Small intestine (tissue), 7 donors: ENCODE measurements around the gene MORF4L1. TPM values are rescaled to one million over a fixed set of nuclear protein-coding genes. Genes with fewer than 3 reads are reported as not detected.
"Not testable (repeated sequence)": the region's sequence is repeated elsewhere in the genome, so short reads cannot be mapped to it uniquely, and the experiment has no call there.

ENCODE experiments used
- DNase-seq, 2 donors: peaks; one replicate each; pipeline versions ENCODE4 v3.0.0 to v3.0.0-alpha.2; 2013
- FAIRE-seq: peaks from 2 replicates; lab custom pipeline; 2012; peaks lifted over from hg19 to GRCh38; lab: Jason Lieb, UNC
- H3K27ac ChIP-seq, 3 donors: one replicate each; pipeline ENCODE4 v1.5.1; 2013; ENCODE audit warnings: low read length in 2 of 3, mild to moderate bottlenecking in 2 of 3, control low read depth in 1 of 3, inconsistent platforms in 1 of 3, low read depth in 1 of 3, moderate library complexity in 1 of 3
- H3K27me3 ChIP-seq, 3 donors: one replicate each; pipeline ENCODE4 v1.6.1; 2013; ENCODE audit warnings: low read length in 3 of 3, inconsistent platforms in 1 of 3; ENCODE audit not compliant: control insufficient read depth in 3 of 3, insufficient read depth in 3 of 3
- H3K36me3 ChIP-seq, 3 donors: one replicate each; pipeline ENCODE4 v1.6.1; 2013; ENCODE audit warnings: low read length in 3 of 3, inconsistent platforms in 1 of 3, low read depth in 1 of 3, mild to moderate bottlenecking in 1 of 3, moderate library complexity in 1 of 3; ENCODE audit not compliant: control insufficient read depth in 3 of 3, insufficient read depth in 2 of 3
- H3K4me1 ChIP-seq, 3 donors: one replicate each; pipeline ENCODE4 v1.6.1; 2013; ENCODE audit warnings: low read length in 2 of 3, inconsistent platforms in 1 of 3, low read depth in 1 of 3, mild to moderate bottlenecking in 1 of 3, moderate library complexity in 1 of 3; ENCODE audit not compliant: control insufficient read depth in 3 of 3, insufficient read depth in 2 of 3
- H3K4me3 ChIP-seq, 3 donors: one replicate each; pipeline ENCODE4 v1.5.1; 2013; ENCODE audit warnings: low read length in 3 of 3, control low read depth in 1 of 3, inconsistent platforms in 1 of 3, low read depth in 1 of 3, mild to moderate bottlenecking in 1 of 3, moderate library complexity in 1 of 3
- H3K9me3 ChIP-seq, 2 donors: one replicate each; pipeline ENCODE4 v1.6.1; 2013; ENCODE audit warnings: low read depth in 1 of 2, low read length in 1 of 2; ENCODE audit not compliant: control insufficient read depth in 2 of 2, insufficient read depth in 1 of 2
- WGBS, 3 donors: extraction: QIAGEN DNeasy Blood & Tissue Kit; methylation state at CpG; one replicate each; pipeline ENCODE4 v1.1.7; 2013; 5-methylcytosine and 5-hydroxymethylcytosine counted together
- polyA plus RNA-seq, 4 donors: library from polyadenylated mRNA; stranded (reverse) in 3 of 4; unstranded in 1 of 4; fragments of 200-250 nt in 3 of 4; fragments of 120-200 nt in 1 of 4; gene quantifications; one replicate each; pipeline versions ENCODE4 v1.2.1 to v1.2.3, GENCODE V29; 2013
- donor health status: healthy with polysubstance abuse.
- donor health status: control.
- donor health status: control.
- donor health status: Bipolar disorder and iron deficiency.
- donor health status: healthy.

The MORF4L1 gene
- polyA plus RNA-seq, 4 donors = 157 to 357 (median 224) TPM

DNA sequence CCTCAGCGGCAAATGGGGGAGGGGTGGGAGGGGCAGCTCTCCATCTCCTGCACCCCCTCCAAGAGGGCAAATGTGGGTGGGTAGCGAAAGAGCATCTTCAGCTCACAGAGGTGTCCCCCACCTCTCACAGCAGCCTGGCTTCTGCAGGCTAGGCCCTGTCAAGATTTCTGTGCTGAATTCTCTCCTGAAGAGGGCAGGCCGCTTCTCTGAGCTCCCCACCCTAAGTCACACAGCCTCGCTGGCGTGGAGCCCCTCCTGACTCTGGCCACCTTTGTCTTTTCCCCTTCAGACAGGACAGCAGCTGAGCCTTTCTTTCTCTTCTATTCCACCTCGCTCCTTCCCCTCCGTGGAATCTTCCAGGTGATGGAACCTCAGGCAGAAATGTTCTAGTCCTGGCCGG is 35.1 kb upstream of the MORF4L1 start:
- Histone ChIP-seq H3K27me3 (peaks cover 0 to 6% (median 0%) of the 10 kb centered on the region in 3 donors), H3K9me3 (no peaks in the 10 kb centered on the region), H3K36me3 (no peaks in the 10 kb centered on the region), H3K4me1 (no peaks in the 10 kb centered on the region), H3K4me3 (no peak overlapping the region), H3K27ac (no peak overlapping the region)
- 91 to 98% (median 92%) methylated on average over 8 of the region's 8 CpGs for WGBS, 3 donors
- no peak for FAIRE-seq
- DNase-seq = no peak

DNA sequence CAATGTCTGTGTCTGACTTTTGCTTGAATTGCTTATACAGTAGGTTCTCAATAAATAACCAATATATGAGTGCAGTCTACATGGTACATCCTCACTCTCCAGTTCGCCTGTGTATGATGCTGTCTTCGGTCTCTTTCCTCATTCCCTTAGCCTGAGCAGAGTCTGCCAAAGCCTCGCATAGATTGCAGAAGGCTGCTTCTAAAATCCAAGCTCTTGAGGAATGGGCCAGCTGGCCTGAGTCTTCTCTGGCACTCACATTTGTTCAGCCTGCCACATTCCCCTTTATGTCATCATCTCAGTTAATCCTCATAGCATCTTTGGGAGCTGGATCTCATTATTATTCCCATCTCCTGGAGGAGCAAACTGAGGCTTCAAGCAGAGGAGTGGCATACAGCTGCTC is 34.2 kb upstream of the MORF4L1 start:
- 66 to 79% (median 72%) methylated on average over 3 of the region's 3 CpGs for WGBS, 3 donors
- no peak overlapping the region for H3K4me3 ChIP-seq
- no peak overlapping the region for H3K27ac ChIP-seq
- DNase-seq = no peak
- H3K36me3 ChIP-seq = no peaks in the 10 kb centered on the region
- no peaks in the 10 kb centered on the region for H3K27me3 ChIP-seq
- no peak for FAIRE-seq
- H3K9me3 ChIP-seq = no peaks in the 10 kb centered on the region
- H3K4me1 ChIP-seq = no peaks in the 10 kb centered on the region

DNA sequence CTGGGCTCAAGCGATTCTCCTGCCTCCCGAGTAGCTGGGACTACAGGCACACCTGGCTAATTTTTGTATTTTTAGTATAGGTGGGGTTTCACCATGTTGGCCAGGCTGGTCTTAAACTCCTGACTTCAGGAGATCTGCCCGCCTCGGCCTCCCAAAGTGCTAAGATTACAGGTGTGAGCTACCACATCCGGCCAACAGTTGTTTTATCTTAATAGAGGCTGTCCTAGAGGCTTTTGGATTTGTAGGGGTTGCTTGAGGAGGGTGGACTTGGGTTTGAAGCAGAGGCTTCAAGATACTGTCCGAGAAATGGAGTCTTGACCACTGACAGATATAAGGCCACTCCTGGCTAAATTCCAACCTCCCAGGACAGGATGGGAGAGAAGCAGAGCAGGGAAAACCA is 33.5 kb upstream of the MORF4L1 start:
- not testable (repeated sequence) for H3K4me3 ChIP-seq, H3K9me3 ChIP-seq, H3K27me3 ChIP-seq, H3K27ac ChIP-seq, H3K36me3 ChIP-seq, FAIRE-seq, H3K4me1 ChIP-seq, DNase-seq
- 84 to 93% (median 91%) methylated on average over 6 of the region's 6 CpGs for WGBS, 3 donors

DNA sequence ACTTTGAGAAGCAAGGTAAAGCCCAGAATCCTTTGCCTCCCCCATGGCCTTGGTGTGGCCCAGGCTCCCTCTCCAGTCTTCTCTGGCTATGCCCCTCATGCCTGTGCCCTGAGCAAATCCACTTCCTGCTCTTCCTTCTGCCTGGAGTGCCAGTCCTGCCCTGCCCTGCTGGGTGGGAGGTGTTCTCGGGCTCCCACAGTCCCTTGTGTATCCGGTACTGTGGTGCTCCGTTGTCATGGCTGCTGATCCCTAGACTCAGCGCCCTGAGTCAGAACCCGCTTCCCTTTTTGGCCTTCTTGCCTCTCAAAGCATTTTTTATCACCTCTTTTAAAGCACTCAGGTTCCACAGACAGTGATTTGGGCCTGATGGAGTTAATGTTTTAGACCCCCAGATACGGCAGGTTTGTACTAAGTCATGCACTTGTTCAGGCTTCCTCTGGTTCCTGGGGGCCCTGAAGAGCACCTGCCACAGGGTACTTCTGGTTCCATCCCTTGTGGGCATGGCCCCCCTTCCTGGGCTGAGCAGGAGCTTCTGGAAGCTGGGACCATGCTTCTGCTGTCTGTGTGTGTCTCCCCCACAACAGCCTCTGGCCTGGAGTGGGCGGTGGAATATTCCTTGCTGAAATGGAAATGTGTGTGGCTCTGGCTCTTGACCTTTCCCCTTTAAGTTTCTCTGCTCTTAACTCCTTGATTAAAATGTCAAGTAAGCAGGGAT is 31.9 kb upstream of the MORF4L1 start:
- no peak for DNase-seq
- Histone ChIP-seq H3K36me3 (no peaks in the 10 kb centered on the region), H3K27ac (peak overlapping the region in 1 of 3 donors; percentile 18), H3K9me3 (no peaks in the 10 kb centered on the region), H3K4me3 (no peak overlapping the region), H3K4me1 (no peaks in the 10 kb centered on the region), H3K27me3 (no peaks in the 10 kb centered on the region)
- no peak for FAIRE-seq
- WGBS, 3 donors = 70 to 78% (median 77%) methylated on average over 7 of the region's 7 CpGs

DNA sequence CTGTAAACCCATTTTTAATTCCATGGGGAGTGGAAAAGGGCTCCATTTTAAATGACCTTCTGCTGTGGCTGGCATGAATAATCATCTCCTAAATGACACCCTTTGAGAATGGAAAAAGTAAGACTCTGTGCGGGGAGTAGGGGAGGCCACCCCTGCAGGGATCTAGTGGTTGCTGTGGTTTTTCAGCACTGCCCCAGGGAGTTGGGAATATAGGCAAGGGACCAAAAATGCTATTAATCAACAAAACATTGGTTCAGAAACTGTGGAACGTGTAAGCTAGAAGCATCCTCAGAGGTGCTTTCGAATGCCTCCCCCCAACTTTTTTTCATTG is 31.3 kb upstream of the MORF4L1 start:
- DNase-seq = no peak
- no peaks in the 10 kb centered on the region for H3K4me1 ChIP-seq
- 50 to 91% (median 55%) methylated on average over 3 of the region's 3 CpGs for WGBS, 3 donors
- no peaks in the 10 kb centered on the region for H3K36me3 ChIP-seq
- FAIRE-seq = no peak
- H3K27me3 ChIP-seq = no peaks in the 10 kb centered on the region
- H3K4me3 ChIP-seq = no peak overlapping the region
- no peaks in the 10 kb centered on the region for H3K9me3 ChIP-seq
- H3K27ac ChIP-seq = no peak overlapping the region

DNA sequence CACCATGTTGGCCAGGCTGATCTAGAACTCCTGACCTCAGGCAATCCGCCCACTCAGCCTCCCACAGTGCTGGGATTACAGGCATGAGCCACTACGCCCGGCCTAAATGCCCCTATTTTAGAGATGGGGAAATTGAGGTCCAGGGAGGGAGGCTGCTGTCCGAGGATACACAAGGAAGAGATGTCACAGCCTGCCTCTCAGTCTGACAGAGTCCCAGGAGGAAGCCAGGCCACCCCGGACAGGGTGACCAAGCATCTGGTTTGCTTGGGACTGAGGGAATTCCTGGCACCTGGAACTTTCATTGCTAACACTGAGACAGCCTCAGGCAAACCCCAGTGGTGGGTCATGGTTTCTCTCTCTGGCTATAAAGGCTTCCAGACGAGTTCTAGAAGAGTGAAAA is 30.8 kb upstream of the MORF4L1 start:
- no peak overlapping the region for H3K27ac ChIP-seq
- no peaks in the 10 kb centered on the region for H3K36me3 ChIP-seq
- H3K27me3 ChIP-seq = no peaks in the 10 kb centered on the region
- 71 to 85% (median 80%) methylated on average over 6 of the region's 6 CpGs for WGBS, 3 donors
- no peaks in the 10 kb centered on the region for H3K4me1 ChIP-seq
- no peak overlapping the region for H3K4me3 ChIP-seq
- FAIRE-seq (no peak), DNase-seq (no peak)
- no peaks in the 10 kb centered on the region for H3K9me3 ChIP-seq

DNA sequence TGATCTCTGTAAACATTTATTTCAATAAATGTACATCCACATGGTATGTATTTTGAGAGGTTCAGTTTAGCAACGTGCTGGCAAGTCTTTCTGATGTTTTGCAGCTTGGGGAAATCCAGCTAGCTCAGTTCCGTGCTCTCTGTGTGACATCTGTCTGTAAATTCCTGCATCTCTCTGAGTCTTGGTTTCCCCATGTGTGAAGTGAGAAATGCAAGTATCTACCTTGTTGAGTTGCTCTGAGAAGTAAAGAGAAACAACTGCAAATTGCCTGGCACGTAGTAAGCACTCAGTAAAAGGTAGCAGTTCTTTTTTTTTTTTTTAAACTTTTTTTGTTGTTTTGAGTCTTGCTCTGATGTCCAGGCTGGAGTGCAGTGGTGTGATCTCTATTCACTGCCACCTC is 30.2 kb upstream of the MORF4L1 start:
- no peaks in the 10 kb centered on the region for H3K4me1 ChIP-seq
- H3K4me3 ChIP-seq = no peak overlapping the region
- DNase-seq (no peak), FAIRE-seq (no peak)
- H3K27me3 ChIP-seq = no peaks in the 10 kb centered on the region
- H3K27ac ChIP-seq = no peak overlapping the region
- H3K9me3 ChIP-seq = no peaks in the 10 kb centered on the region
- H3K36me3 ChIP-seq = no peaks in the 10 kb centered on the region
- 49 to 76% (median 70%) methylated on average over 3 of the region's 3 CpGs for WGBS, 3 donors

DNA sequence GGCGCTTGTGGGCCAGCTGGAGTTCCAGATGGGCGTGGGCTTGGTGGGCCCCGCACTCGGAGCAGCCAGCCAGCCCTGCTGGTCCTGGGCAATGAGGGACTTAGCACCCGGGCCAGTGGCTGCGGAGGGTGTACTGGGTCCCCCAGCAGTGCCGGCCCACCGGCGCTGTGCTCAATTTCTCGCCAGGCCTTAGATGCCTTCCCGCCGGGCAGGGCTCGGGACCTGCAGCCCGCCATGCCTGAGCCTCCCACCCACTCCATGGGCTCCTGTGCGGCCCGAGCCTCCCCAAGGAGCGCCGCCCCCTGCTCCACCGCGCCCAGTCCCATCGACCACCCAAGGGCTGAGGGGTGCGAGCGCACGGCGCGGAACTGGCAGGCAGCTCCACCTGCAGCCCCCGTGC is 25.8 kb upstream of the MORF4L1 start:
- not testable (repeated sequence) for DNase-seq, H3K27me3 ChIP-seq, H3K36me3 ChIP-seq, FAIRE-seq, H3K4me1 ChIP-seq, H3K27ac ChIP-seq, H3K9me3 ChIP-seq, H3K4me3 ChIP-seq
- WGBS, 3 donors = 93 to 98% (median 94%) methylated on average over 15 to 27 of the region's 27 CpGs

DNA sequence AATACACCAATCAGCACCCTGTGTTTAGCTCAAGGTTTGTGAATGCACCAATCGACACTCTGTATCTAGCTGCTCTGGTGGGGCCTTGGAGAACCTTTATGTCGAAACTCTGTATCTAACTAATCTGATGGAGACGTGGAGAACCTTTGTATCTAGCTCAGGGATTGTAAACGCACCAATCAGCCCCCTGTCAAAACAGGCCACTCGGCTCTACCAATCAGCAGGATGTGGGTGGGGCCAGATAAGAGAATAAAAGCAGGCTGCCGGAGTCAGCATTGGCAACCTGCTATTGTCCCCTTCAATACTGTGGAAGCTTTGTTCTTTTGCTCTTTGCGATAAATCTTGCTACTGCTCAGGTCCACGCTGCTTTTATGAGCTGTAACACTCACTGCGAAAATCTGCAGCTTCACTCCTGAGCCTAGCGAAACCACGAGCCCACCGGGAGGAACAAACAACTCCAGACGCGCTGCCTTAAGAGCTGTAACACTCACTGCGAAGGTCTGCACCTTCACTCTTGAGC is 25.2 kb upstream of the MORF4L1 start:
- not testable (repeated sequence) for FAIRE-seq, DNase-seq, H3K4me3 ChIP-seq, H3K9me3 ChIP-seq, H3K27me3 ChIP-seq, H3K4me1 ChIP-seq, H3K27ac ChIP-seq, H3K36me3 ChIP-seq
- 69 to 76% (median 71%) methylated on average over 15 of the region's 15 CpGs for WGBS, 3 donors
